HFFc6 (cell line): ENCODE results near the gene NPY2R. TPM values are rescaled to one million over a fixed set of nuclear protein-coding genes. Genes with fewer than 3 reads are reported as not detected.

Experiments
- DNase-seq: peaks from one replicate; pipeline ENCODE4 v3.0.0-alpha.2; 2018
- H3K27ac Mint-ChIP-seq: 2 replicates; pipeline ENCODE4 v1.8.0; 2020; ENCODE audit warnings: mild to moderate bottlenecking, mixed read lengths
- H3K27me3 Mint-ChIP-seq: 2 replicates; pipeline ENCODE4 v1.8.0; 2021; ENCODE audit warnings: mild to moderate bottlenecking, moderate library complexity, mixed read lengths; ENCODE audit not compliant: insufficient read depth
- H3K36me3 Mint-ChIP-seq: 2 replicates; pipeline ENCODE4 v1.8.0; 2021; ENCODE audit warnings: low read depth, mixed read lengths
- H3K4me1 Mint-ChIP-seq: 2 replicates; pipeline ENCODE4 v1.8.0; 2020; ENCODE audit warnings: low read depth, mixed read lengths
- H3K4me3 Mint-ChIP-seq: 2 replicates; pipeline ENCODE4 v1.8.0; 2020; ENCODE audit warnings: mild to moderate bottlenecking, moderate library complexity, mixed read lengths
- H3K9me3 Mint-ChIP-seq: 2 replicates; pipeline ENCODE4 v1.8.0; 2020; ENCODE audit warnings: mild to moderate bottlenecking, mixed read lengths
- total RNA-seq, 6 experiments: library from RNA; stranded (reverse); fragmentation: NEBNext Ultra II Directional; extraction: Animal tissue kit (Norgen Biotek cat#: 25700); gene quantifications; 2 replicates in 1 of 6; 3 replicates in 5 of 6; pipeline ENCODE4 v1.2.3, GENCODE V29; 2021
- TF ChIP-seq, protein P1 (sequence below): fragments of 200-600 bp; sonication (generic); IDR thresholded peaks from 2 replicates; pipeline ENCODE4 v1.5.0; 2021; ENCODE audit warnings: antibody characterized with exemption, mild to moderate bottlenecking

Gene NPY2R
- total RNA-seq, 6 experiments from 2014 or later, result not detected

- H3K27me3 Mint-ChIP-seq, result no peaks in the 10 kb centered on the region
- H3K27ac Mint-ChIP-seq, result no peak overlapping the region
- no peaks in the 10 kb centered on the region for H3K36me3 Mint-ChIP-seq
- no peak overlapping the region for H3K4me3 Mint-ChIP-seq
- TF ChIP-seq, protein P1, sequence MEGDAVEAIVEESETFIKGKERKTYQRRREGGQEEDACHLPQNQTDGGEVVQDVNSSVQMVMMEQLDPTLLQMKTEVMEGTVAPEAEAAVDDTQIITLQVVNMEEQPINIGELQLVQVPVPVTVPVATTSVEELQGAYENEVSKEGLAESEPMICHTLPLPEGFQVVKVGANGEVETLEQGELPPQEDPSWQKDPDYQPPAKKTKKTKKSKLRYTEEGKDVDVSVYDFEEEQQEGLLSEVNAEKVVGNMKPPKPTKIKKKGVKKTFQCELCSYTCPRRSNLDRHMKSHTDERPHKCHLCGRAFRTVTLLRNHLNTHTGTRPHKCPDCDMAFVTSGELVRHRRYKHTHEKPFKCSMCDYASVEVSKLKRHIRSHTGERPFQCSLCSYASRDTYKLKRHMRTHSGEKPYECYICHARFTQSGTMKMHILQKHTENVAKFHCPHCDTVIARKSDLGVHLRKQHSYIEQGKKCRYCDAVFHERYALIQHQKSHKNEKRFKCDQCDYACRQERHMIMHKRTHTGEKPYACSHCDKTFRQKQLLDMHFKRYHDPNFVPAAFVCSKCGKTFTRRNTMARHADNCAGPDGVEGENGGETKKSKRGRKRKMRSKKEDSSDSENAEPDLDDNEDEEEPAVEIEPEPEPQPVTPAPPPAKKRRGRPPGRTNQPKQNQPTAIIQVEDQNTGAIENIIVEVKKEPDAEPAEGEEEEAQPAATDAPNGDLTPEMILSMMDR, result no peak
- DNase-seq, result no peak
- H3K9me3 Mint-ChIP-seq, result peaks cover 43% of the 10 kb centered on the region
- no peaks in the 10 kb centered on the region for H3K4me1 Mint-ChIP-seq
Observed at GRCh38 chr4:155174668-155175067, 33.8 kb upstream of the NPY2R start.

GRCh38 chr4:155179216-155179615, 29.2 kb upstream of the NPY2R start:
- H3K4me3 Mint-ChIP-seq, result no peak overlapping the region
- TF ChIP-seq, protein P1, result no peak
- peaks cover 44% of the 10 kb centered on the region for H3K9me3 Mint-ChIP-seq
- no peak for DNase-seq
- H3K27me3 Mint-ChIP-seq, result no peaks in the 10 kb centered on the region
- H3K4me1 Mint-ChIP-seq, result no peaks in the 10 kb centered on the region
- no peaks in the 10 kb centered on the region for H3K36me3 Mint-ChIP-seq
- H3K27ac Mint-ChIP-seq, result no peak overlapping the region

DNA sequence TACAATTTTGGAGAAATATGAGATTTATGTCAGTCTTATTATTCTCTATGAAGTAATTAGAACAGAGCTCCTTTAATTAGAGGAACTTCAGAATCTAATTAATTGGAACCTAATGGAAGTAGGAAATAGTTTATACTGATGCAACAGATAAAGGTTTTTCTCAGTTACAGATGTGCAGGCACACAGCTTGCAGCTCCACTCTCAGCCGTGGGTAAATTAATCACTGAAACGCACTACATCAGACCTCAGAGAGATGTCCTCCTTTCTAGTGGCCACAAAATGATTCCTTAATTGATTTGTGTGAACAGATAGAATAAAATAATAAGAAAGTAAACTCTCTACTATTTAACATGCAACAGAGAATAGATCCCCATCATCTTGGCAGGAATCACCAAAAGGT, 21.5 kb upstream of the NPY2R start:
- Mint-ChIP-seq H3K4me3 (no peak overlapping the region), H3K27ac (no peak overlapping the region), H3K4me1 (no peaks in the 10 kb centered on the region), H3K36me3 (no peaks in the 10 kb centered on the region), H3K9me3 (peaks cover 30% of the 10 kb centered on the region), H3K27me3 (no peaks in the 10 kb centered on the region)
- no peak for DNase-seq
- TF ChIP-seq, protein P1, result no peak

DNA sequence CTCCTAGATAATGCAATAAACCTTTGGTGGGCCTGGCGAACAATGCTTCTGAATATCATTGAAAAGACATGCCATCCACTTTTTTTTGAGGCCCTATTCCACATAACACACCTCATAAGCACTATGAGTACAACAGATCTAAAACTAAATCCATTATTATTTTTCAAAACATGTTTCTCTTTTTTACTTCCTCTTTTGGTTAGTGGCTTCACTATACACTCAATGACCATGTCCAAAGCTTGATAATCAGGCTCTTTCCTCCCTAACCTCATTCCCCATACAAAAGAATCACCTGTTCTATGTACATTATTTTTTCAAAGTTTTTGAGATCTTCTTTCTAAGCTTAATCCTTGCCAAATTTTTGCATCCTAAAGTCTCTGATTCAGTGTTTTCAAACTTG, 20.4 kb upstream of the NPY2R start:
- Mint-ChIP-seq H3K27ac (no peak overlapping the region), H3K27me3 (no peaks in the 10 kb centered on the region), H3K9me3 (peaks cover 30% of the 10 kb centered on the region)

GRCh38 chr4:155190099-155190498, 18.3 kb upstream of the NPY2R start:
- Mint-ChIP-seq H3K27me3 (no peaks in the 10 kb centered on the region), H3K4me3 (no peak overlapping the region), H3K27ac (no peak overlapping the region), H3K36me3 (no peaks in the 10 kb centered on the region), H3K4me1 (no peaks in the 10 kb centered on the region), H3K9me3 (peaks cover 18% of the 10 kb centered on the region)
- TF ChIP-seq, protein P1, result no peak
- DNase-seq, result no peak

More for the DNA sequence above, 20.4 kb upstream of the NPY2R start:
- Mint-ChIP-seq H3K4me3 (no peak overlapping the region), H3K4me1 (no peaks in the 10 kb centered on the region), H3K36me3 (no peaks in the 10 kb centered on the region)
- no peak for DNase-seq
- TF ChIP-seq, protein P1, result no peak

DNA sequence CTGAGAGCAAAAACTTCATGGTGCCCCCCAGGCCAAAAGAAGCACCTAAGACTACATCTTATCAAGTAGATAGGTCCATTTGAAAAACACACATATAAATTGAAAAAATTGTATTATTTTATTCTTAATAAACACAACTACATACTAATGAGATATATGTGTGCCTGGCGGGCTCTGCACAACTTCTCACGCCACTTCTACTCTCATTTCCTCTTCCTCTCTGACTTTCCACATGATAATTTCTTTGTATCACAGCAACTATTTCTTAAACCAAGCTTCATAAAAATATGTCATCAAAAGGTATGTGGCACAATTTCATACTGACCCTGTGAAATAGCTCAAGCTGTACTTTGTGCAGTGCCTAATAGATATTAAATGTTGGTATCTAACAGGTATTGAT, 10.7 kb upstream of the NPY2R start:
- no peaks in the 10 kb centered on the region for H3K4me1 Mint-ChIP-seq
- TF ChIP-seq, protein P1, result no peak
- H3K4me3 Mint-ChIP-seq, result no peak overlapping the region
- H3K9me3 Mint-ChIP-seq, result peaks cover 15% of the 10 kb centered on the region
- no peaks in the 10 kb centered on the region for H3K36me3 Mint-ChIP-seq
- no peak overlapping the region for H3K27ac Mint-ChIP-seq
- no peaks in the 10 kb centered on the region for H3K27me3 Mint-ChIP-seq
- no peak for DNase-seq
